AG04449 (cell line): ENCODE measurements around the gene SDC4.

Experiments
- CTCF ChIA-PET: fragments of 350-600 bp; formaldehyde crosslinking; extraction: SDS; loops from one replicate; lab custom pipeline; 2021; ENCODE audit warnings: antibody characterized with exemption; lab: Yijun Ruan, JAX
- POLR2A ChIA-PET: fragments of 400-600, 350-600 bp; formaldehyde crosslinking; extraction: SDS; loops from one replicate; lab custom pipeline; 2020; ENCODE audit warnings: antibody characterized with exemption, inconsistent platforms; lab: Yijun Ruan, JAX
- DNase-seq: peaks from one replicate; pipeline ENCODE4 v3.0.0-alpha.2; 2010; ENCODE audit warnings: low read depth, low spot score
- H3K4me3 ChIP-seq: 2 replicates; pipeline ENCODE4 v1.5.1; 2011; ENCODE audit warnings: low read depth, mild to moderate bottlenecking, control low read depth, low read length
- CTCF ChIP-seq: IDR thresholded peaks from one replicate; pipeline ENCODE4 v1.5.1; 2011; ENCODE audit warnings: mild to moderate bottlenecking, moderate library complexity, low read length, control low read depth, inconsistent platforms; ENCODE audit not compliant: insufficient read depth; ENCODE audit errors: missing control alignments

Gene SDC4

DNA sequence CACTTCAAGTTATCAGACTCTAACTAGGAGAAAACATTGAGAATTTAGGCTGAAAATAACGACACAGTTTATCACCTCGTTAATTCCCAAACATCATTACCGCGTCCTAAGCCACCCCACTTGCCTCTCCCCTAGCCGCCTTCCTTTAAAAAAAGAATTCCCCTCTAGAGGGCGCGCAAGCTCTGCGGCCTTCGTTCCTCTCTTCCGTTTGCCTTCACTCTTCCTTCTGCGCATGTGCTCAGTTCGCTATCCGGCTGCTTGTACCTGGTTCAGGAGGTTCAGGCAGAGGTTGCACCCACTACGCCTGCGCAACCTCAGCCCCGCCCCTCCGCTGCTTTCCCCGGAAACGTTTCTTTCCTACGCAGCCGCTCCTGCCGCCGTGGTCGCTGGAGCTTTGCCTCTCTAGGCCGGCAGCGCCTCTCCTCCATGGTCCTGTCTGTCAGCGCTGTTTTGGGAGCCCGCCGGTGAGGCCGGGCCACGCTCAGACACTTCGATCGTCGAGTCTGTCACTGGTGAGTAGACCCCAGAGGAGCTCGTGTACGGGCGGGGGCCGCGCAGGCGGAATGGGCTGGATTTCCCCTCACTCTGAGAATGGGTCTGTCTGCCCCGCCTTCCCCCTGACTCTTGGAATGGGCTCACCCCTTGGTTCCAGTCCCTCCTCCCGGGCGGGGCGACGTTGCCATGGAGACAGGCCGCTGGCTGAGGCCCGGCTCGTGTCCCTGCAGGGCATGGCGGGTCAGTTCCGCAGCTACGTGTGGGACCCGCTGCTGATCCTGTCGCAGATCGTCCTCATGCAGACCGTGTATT, 14.8 kb upstream of the SDC4 start, which contains the start of gene SYS1:
Gene SYS1 (plus strand): TSS at position 353 of the 807 bp plus-strand sequence. CDS start 376 bp downstream, at position 729.
- peak within 1 kb of the TSS; percentile 96 for H3K4me3 ChIP-seq
- peak; percentile 90 for DNase-seq
- TF ChIP-seq CTCF = peak; percentile 87
- ChIA-PET POLR2A (interaction anchor here (0.8 to 8.2 kb wide), 8 partner anchors 9 to 74 kb away, joined by 3 to 86 read pairs (median 6); partner anchors contain the start of genes DBNDD2 and SDC4), CTCF (interaction anchor here (0.6 to 10.9 kb wide), 37 partner anchors 9 to 451 kb away, joined by 3 to 191 read pairs (median 5); partner anchors contain the start of genes PIGT, SDC4 and TP53TG5)

- no peak for TF ChIP-seq CTCF
- CTCF ChIA-PET = interaction anchor here (1.5 to 10.9 kb wide), 18 partner anchors 8 to 418 kb away, joined by 3 to 191 read pairs (median 11); partner anchors contain the start of genes SDC4 and TP53TG5
- H3K4me3 ChIP-seq = no peak overlapping the region
- POLR2A ChIA-PET = interaction anchor here (0.7 to 8.2 kb wide), 3 partner anchors 15 to 715 kb away, joined by 3 to 86 read pairs (median 3); partner anchors contain the start of genes PIGT and SDC4
- no peak for DNase-seq
These were observed 13.6 kb upstream of the SDC4 start for GRCh38 chr20:45361793-45362192.

DNA sequence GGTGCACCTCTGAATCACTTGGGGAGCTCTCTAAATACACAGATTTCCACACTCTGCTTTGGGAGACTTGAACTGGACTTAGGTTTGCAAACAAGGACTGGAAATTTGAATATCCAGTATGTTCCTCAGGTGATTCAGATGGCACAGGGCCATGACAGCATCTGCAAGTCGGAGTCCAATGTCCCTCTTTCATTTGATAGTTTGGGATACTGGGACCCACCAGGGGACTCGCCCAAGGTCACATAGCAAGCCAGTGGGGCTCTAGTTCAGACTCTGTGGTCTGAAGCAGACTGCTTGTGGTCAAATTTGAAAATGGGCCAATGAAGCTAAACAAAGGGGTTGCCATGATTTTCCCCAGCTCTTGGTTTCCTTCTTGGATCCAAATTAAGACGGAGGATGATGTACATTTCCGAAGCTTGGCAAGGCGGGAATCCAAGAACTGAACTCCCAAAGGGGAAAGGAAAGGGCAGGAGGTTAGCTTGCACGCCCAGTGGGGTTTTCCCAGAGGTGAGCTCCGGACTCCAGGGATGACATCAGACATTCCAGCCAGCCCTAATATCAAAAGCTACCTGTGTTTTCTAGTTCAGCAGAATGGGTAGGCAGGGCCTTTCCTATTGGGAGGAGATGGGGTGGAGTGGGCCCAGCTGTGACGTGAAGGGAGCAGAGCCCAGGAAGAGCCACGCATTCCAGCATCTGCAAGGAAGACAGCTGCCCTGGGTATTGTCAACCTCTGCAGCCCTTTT, 11.4 kb upstream of the SDC4 start:
- no peak overlapping the region for H3K4me3 ChIP-seq
- no peak for DNase-seq
- ChIA-PET POLR2A (interaction anchor here (0.9 to 8.2 kb wide), 4 partner anchors 13 to 24 kb away, joined by 3 to 86 read pairs (median 4); partner anchors contain the start of gene SDC4), CTCF (interaction anchor here (0.8 to 10.9 kb wide), 7 partner anchors 12 to 411 kb away, joined by 3 to 191 read pairs (median 60); partner anchors contain the start of genes SDC4 and TP53TG5)
- no peak for TF ChIP-seq CTCF

GRCh38 chr20:45359069-45359405, 10.8 kb upstream of the SDC4 start:
- ChIA-PET CTCF (interaction anchor here (0.8 to 10.9 kb wide), 7 partner anchors 12 to 412 kb away, joined by 3 to 191 read pairs (median 60); partner anchors contain the start of genes SDC4 and TP53TG5), POLR2A (interaction anchor here (0.9 to 8.2 kb wide), 3 partner anchors 12 to 24 kb away, joined by 3 to 86 read pairs (median 3); partner anchors contain the start of gene SDC4)
- TF ChIP-seq CTCF = no peak
- DNase-seq = no peak
- H3K4me3 ChIP-seq = no peak overlapping the region

DNA sequence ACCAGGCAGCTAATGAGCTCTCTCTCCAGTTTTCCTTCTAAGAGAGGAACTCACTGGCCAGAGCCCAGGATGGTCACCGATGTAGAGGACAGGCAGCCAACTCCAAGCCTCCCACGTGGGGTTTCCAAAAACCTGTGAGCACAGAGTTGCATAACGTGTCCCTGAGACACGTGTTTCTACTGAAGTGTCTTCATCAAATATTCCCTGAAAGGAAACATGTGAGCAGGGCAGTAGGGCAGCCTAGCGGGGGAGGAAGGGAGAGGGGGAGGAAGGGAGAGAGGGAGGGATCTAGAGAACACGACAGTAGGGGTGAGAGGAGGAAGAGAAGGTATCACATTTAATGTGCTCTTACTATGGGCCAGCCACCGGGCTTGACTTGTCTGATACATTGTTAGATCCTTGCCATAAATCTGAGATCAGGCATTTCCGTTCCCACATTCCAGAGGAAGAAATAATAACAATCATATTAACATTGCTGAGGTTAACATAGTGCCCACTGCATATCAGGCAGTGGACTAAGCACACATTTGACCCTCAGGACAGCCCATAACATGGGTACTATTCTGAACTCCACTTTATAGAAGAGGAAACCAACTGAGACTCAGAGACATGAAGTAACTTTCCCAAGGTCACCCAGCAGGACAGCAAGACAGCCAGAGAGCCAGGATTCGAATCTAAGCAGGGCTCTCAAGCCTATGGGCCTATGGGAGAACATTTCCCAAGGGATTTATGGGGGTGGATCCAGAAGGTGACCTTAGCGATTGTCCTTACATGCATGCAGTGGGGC, 10.3 kb upstream of the SDC4 start:
- H3K4me3 ChIP-seq = no peak overlapping the region
- DNase-seq = no peak
- ChIA-PET CTCF (interaction anchor here (0.8 to 10.9 kb wide), 9 partner anchors 10 to 79 kb away, joined by 3 to 191 read pairs (median 7); partner anchors contain the start of genes SDC4 and TP53TG5), POLR2A (interaction anchor here (0.8 to 8.2 kb wide), 3 partner anchors 12 to 22 kb away, joined by 3 to 86 read pairs (median 5); partner anchors contain the start of gene SDC4)
- TF ChIP-seq CTCF = no peak
